ENCODE measurements around the gene RPL35. TPM values are rescaled to one million over a fixed set of nuclear protein-coding genes. Genes with fewer than 3 reads are reported as not detected.

RPL35 gene
- polyA plus RNA-seq, 3 donors, result 759 to 1,040 (median 925) TPM

- DNase-seq (ENCODE audit: extremely low read depth in 1 of 11, low read depth in 9 of 11, low spot score in 4 of 11), result no peak
Observed at GRCh38 chr9:124886461-124886860, 24.7 kb upstream of the RPL35 start.

DNA sequence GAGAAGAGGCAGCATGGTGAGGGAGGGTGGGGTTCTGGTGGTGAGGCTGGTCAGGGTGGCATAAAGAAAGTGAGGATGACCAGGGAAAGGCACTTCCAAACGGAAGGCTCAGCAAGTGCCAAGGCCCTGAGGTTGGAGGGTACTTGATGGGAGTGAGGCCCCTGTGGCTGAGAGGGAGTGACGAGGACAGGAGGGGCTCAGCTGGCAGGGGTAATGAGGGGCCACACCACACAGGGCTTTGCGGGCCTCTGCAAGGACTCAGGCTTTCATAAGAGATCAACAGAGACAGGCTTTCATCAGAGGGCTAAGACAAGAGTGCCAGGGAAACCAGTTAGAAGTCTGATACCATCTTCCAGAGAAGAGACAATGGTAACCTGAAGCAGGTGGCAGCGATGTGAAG, 23.8 kb upstream of the RPL35 start:
- DNase-seq (ENCODE audit: extremely low read depth in 1 of 11, low read depth in 9 of 11, low spot score in 4 of 11), result no peak

- no peak for DNase-seq (ENCODE audit: extremely low read depth in 1 of 11, low read depth in 9 of 11, low spot score in 4 of 11)
Observed at GRCh38 chr9:124884376-124884775, 22.6 kb upstream of the RPL35 start.

DNA sequence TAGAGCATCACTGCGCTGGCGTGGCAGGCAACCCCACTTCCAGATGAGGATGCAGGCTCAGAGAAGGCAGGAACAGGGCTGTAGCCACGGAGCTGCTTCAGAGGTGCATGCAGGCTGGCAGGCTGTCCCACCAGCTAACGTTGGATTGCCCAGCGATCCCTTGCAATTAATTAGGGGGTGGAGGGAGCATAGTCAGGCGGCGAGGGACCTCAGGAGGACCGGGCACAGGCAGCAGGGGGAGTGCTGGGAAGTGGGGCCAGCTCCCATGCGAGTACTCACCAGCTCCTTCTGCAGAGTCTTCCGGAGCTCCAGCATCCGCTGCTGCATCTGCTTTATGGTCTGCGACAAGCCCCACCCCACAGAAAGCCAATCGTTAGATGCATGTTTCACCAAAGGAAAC, 20.5 kb upstream of the RPL35 start:
- DNase-seq (ENCODE audit: extremely low read depth in 1 of 11, low read depth in 9 of 11, low spot score in 4 of 11), result no peak

DNA sequence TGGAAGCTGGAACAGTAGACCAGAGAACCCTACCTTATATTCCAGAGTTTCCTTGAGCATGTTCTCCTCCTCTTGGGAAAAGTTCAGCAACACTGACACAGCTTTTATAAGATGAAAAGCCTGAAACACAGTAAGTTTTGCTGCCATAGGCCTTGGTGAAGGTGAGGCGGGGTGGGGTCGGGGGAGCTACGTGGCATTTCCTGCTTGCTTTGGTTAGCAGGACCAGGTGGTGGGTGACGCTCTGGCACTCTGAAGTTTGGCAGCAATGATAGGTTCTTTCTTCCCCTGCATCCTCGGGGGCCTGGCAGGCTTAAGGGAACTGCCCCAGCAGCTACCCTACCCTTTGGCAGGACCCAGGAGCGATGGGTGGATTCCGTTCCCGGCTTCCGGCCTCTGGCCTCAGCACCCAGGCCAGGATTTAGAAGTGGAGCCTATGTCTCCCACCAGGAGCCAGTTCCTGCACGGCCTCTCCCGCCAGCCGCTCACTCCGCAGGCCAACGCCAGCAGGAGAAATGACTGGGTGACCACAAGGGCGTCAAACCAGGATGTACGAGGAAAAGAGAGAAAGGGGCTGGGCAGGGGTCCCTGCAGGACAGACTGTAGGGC, 19.5 kb upstream of the RPL35 start:
- no peak for DNase-seq (ENCODE audit: extremely low read depth in 1 of 11, low read depth in 9 of 11, low spot score in 4 of 11)

GRCh38 chr9:124880501-124880900, 18.7 kb upstream of the RPL35 start:
- DNase-seq (ENCODE audit: extremely low read depth in 1 of 11, low read depth in 9 of 11, low spot score in 4 of 11), result no peak

GRCh38 chr9:124879226-124879625, 17.5 kb upstream of the RPL35 start:
- peak in 5 of 11 donors; percentile 44 to 68 (median 66) for DNase-seq (ENCODE audit: extremely low read depth in 1 of 11, low read depth in 9 of 11, low spot score in 4 of 11)

DNA sequence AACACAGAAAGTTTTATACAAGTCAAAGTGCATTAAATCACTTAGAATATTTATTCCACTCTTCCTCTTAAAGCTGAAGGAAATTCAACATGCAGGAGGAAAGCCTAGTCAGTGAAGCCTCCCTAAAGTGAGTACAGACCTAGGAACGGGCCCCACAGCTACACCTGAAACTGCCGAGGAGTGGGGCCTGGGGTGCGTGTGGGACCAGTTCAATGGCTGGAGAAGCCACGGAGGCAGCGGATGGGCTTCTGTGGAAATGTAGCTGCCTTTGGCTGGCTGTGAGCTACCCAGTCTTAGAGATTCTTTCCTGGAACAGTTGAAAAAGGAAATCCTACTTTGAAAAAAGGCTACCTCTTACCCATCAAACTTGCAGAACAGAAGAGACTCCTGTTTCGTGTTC, 16.8 kb upstream of the RPL35 start:
- no peak for DNase-seq (ENCODE audit: extremely low read depth in 1 of 11, low read depth in 9 of 11, low spot score in 4 of 11)

DNA sequence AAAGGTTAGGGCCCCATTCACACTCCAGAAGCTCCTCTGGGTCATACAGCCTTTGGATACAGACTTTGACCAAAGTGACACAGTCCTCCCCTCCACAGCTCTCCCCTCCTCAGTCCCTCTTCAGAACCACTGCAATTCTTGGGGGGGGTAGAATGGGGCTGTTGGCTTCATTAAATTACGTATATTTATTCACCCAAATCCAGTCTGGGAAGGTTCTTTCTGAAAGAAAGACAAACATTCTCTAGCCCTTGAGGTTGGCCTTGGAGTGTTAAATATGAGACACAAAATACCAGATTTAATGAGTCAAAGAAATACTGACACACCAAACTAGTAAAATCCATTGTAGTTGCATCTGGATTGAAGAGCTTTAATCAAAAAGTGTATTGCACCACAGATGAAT, 16.3 kb upstream of the RPL35 start:
- DNase-seq (ENCODE audit: extremely low read depth in 1 of 11, low read depth in 9 of 11, low spot score in 4 of 11), result no peak

- DNase-seq (ENCODE audit: extremely low read depth in 1 of 11, low read depth in 9 of 11, low spot score in 4 of 11), result no peak
Observed at GRCh38 chr9:124877021-124877782, 15.4 kb upstream of the RPL35 start.

- no peak for DNase-seq (ENCODE audit: extremely low read depth in 1 of 11, low read depth in 9 of 11, low spot score in 4 of 11)
Observed at GRCh38 chr9:124875501-124875900, 13.7 kb upstream of the RPL35 start.

GRCh38 chr9:124873664-124874063, 11.9 kb upstream of the RPL35 start:
- DNase-seq (ENCODE audit: extremely low read depth in 1 of 11, low read depth in 9 of 11, low spot score in 4 of 11), result no peak

DNA sequence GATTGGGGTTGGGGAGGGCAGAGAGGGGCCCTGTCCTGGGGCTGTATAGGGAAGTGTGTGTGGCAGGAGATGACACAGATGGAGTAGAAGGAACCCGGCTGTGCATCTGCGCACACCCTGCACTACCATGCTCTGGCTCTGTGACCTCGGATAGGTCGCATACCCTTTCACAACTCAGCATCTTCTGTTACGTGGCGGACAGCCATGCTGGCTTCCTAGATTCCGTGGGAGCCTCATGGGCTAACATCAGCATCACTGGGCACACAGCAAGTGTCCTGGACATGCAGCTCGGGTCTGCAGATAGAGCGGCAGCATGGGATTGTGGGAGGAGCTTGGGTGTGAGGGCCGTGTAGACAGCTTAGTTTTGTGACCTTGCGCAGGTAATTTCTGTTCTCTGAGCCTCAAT, 9.4 kb upstream of the RPL35 start:
- DNase-seq (ENCODE audit: extremely low read depth in 1 of 11, low read depth in 9 of 11, low spot score in 4 of 11), result no peak

GRCh38 chr9:124870723-124871122, 9.0 kb upstream of the RPL35 start:
- DNase-seq (ENCODE audit: extremely low read depth in 1 of 11, low read depth in 9 of 11, low spot score in 4 of 11), result no peak

DNA sequence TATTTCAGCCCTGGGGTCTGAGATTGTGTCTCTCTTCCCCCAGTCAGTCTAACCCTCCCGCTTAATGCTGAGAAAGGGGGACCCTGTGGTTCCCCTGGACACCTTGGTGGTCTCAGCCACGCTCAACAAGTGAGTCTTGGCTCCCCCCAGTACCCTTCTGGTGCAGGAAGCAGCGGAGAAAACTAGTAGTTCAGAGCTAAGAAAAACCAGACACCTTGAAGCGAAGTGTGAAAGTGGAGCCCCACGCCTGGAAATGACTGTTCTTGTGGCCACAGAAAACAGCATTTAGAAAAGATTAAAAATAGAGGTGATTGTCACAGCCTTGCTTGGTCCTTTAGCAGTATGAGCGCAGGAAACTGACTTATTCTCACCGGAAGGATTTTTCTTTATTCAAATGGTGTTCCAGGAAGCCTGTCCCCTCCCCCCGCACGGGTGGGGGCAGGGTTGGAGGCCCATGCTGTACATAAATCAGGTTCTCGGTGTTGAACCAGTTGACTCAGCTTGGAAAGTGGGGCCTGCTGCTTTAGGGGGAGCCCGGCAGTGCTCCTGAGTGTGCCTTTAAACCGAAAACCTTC, 8.3 kb upstream of the RPL35 start:
- no peak for DNase-seq (ENCODE audit: extremely low read depth in 1 of 11, low read depth in 9 of 11, low spot score in 4 of 11)

DNA sequence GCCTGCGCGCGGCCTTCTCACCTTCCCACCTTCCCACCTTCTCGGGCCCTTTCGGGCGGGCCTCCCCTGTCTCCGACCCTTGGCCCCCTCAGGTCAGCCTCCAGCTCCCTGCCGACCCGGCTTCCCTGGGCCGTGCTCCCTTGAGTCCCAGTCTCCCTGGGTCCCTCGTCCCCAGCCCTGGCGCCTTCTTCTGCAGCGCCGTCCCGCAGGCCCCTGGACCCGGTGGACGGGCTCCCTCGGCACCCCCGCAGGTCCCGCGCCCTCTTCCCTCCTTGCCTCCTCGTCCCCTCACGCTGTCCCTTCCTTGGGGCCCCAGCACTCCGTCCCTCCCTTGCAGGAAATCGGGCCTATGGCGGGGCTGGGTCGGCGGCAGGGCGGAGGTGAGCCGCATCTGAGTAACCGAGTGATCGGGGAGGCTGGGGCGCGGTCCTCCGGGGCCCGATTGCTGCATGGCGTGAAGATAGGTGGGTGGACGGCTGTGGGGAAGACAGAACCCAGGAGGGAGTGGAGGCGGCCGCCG, 7.8 kb upstream of the RPL35 start:
- DNase-seq (ENCODE audit: extremely low read depth in 1 of 11, low read depth in 9 of 11, low spot score in 4 of 11), result no peak

GRCh38 chr9:124868511-124869465, 7.0 kb upstream of the RPL35 start:
- peak in 9 of 11 donors; percentile 61 to 85 (median 78) for DNase-seq (ENCODE audit: extremely low read depth in 1 of 11, low read depth in 9 of 11, low spot score in 4 of 11)

GRCh38 chr9:124863371-124863871, 1.7 kb upstream of the RPL35 start:
- no peak for DNase-seq (ENCODE audit: extremely low read depth in 1 of 11, low read depth in 9 of 11, low spot score in 4 of 11)

Data from renal cortex interstitium (tissue), 11 donors.